Coronary artery (tissue), 2 donors: Measurements from ENCODE around the gene ERBB2.

Source experiments
- DNase-seq: peaks from one replicate; pipeline ENCODE4 v3.0.0-alpha.2; 2017; ENCODE audit warnings: low spot score
- H3K27ac ChIP-seq, 2 donors: fragments of 200-600 bp; sonication (generic); one replicate each; pipeline ENCODE4 v1.5.1; 2016 to 2019
- H3K4me3 ChIP-seq: fragments of 200-600 bp; sonication (generic); 2 replicates; pipeline ENCODE4 v1.5.1; 2016; ENCODE audit warnings: mild to moderate bottlenecking, moderate library complexity
- CTCF ChIP-seq: fragments of 200-600 bp; sonication (generic); IDR thresholded peaks from one replicate; pipeline ENCODE4 v1.5.1; 2019; ENCODE audit warnings: antibody characterized with exemption

Gene ERBB2

GRCh38 chr17:39670746-39671145, 29.1 kb upstream of the ERBB2 start:
- no peak overlapping the region for H3K4me3 ChIP-seq
- no peak for DNase-seq
- no peak for TF ChIP-seq CTCF
- no peak overlapping the region for H3K27ac ChIP-seq

GRCh38 chr17:39671651-39672521, 28.0 kb upstream of the ERBB2 start:
- Histone ChIP-seq H3K27ac (no peak overlapping the region), H3K4me3 (no peak overlapping the region)
- no peak for DNase-seq
- TF ChIP-seq CTCF, result peak; percentile 45

GRCh38 chr17:39672522-39673334, 27.1 kb upstream of the ERBB2 start:
- Histone ChIP-seq H3K27ac (no peak overlapping the region), H3K4me3 (no peak overlapping the region)
- TF ChIP-seq CTCF, result no peak
- no peak for DNase-seq

DNA sequence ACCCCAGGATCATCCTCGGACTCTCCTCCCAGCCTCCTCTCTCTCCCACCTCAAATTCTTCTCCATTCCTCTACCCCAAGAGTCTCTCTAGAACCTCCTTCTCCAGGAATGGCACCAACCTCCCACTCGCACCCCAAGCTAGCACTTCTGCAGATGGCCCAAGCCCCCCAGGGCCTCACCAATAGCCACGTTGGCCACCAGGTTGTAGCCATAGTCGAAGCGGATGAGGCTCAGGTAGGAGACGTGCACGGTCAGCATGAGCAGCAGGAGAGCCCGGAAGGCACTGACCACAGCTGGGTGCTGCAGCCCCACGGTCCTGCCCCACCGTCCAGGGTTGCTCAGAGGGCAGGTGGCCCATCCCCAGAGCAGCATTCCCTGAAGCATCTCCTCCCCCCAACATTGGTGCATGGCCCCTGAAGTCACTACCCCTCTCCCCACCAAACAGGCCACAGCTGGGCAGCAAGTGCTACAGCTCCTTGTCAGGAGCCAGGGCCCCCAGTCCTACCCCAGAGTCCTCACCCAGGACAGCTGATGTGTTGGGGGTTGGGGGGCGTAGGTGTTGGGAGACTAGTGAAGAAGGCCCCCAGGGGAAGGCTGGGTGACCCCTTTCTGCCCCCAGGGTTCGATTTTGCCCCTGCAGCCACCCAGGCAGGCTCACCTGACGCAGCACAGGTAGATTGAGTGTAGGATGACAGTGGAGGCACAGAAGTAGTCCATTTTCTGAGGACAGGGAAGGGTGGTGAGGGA, 26.4 kb upstream of the ERBB2 start:
- H3K4me3 ChIP-seq, result no peak overlapping the region
- DNase-seq, result no peak
- no peak for TF ChIP-seq CTCF
- H3K27ac ChIP-seq, result no peak overlapping the region

DNA sequence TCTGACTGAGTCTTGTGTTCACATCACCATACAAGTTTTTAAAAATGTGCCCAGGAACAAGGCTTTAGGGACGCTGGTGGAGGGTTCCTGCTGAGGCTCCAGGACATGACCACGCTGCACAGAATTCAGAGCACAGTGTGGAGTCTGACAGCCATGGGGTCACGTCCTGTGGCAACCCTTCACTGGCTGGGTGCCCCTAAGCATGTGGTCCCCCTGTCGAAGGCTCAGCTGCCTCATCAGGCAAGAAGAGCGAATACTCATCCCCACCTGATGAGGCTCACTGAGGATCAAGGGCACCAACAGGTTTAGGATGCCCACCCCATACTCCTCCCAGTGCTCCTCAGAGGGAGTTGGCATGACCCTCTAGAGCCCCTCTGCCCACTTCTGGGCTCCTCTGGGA, 25.7 kb upstream of the ERBB2 start:
- H3K27ac ChIP-seq, result peak overlapping the region; percentile 87 to 96
- no peak for TF ChIP-seq CTCF
- no peak for DNase-seq
- H3K4me3 ChIP-seq, result no peak overlapping the region

GRCh38 chr17:39674702-39675389, 25.0 kb upstream of the ERBB2 start:
- peak; percentile 89 for DNase-seq
- H3K4me3 ChIP-seq, result no peak overlapping the region
- TF ChIP-seq CTCF, result no peak
- H3K27ac ChIP-seq, result peak overlapping the region; percentile 87 to 96
